ENCODE results near the gene PHF11. TPM values are rescaled to one million over a fixed set of nuclear protein-coding genes. Genes with fewer than 3 reads are reported as not detected.
A peak's percentile ranks its signal among the peaks of the same experiment; 100 is the strongest.

Gene PHF11
- total RNA-seq, 2 experiments from 2014 or later: 91.4 to 96.9 TPM

DNA sequence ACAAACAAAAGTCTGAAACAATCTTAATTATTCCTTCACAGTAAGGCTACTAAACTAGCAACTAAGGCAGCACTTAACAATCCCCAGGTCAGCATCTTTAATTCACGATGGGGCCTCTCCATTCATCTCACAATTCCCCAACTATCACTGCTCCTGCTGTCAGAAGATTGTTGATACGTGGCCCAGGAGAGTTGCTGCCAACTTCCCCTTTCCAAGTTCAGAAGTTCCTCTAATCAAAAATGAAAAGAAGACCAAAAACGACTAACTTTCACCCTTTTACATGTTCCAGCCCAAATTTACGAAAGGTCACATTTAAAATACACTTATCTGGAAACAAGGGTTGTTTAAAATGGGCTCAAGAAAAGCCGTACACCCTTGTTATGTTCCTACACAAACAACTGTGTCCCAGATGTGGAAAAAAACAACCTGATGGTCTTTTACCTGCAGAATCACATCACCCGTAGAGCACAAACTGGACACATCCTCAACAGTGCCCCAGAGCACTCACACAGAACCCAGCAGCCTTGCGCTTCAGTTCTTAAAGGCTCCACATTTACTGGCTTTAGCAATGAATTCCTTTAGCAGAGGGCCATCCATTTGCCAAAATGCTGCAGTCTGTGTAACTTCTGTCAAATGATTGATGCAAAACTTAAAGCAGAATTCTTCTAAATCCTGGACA, 38.0 kb downstream of the PHF11 start:
- Mint-ChIP-seq H3K27me3 (ENCODE audit: low read depth) (no peaks in the 10 kb centered on the region), H3K9me3 (no peaks in the 10 kb centered on the region), H3K4me3 (no peak overlapping the region), H3K27ac (no peak overlapping the region), H3K36me3 (ENCODE audit: low read depth) (peaks cover 26% of the 10 kb centered on the region), H3K4me1 (ENCODE audit: low read depth) (peaks cover 8% of the 10 kb centered on the region)
- CTCF ChIA-PET: no interaction called here
- no peak for DNase-seq
- intact Hi-C loops (cut with micrococcal nuclease): no loop called here

DNA sequence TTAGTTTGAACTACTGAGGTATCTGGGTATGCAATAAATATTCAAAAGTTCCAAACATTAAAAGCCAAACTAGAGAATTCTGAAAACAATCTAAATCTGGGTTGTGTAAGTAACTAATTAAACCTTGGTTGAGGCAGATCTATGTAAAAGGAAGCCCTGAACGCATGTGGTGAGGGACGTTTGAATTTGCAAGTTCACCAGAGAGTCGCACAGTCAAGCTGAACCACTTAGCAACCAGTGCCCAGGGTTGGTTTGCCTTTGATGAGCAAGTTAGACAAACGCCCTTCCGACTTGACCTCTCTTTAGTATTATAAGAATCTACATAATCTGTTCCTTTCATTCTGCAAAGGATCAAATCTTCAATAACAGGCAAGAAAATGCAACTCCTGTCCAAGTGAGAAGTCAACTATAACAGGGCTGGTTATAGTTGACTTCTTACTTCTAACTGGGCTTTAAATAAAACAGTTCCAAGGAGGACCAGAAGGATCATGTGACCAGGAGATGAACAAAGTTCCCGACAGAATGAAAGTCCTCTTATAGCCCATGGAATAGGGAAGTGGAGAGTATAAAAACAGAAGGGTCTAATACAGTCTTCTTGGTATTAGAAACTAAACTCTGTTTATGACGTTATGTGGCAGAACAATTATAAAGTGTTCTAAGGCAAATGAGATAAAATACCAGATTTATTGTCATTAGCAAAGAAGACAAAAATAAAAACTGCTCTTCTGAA, 40.6 kb downstream of the PHF11 start:
- no peak overlapping the region for H3K27ac Mint-ChIP-seq
- H3K4me1 Mint-ChIP-seq (ENCODE audit: low read depth): peaks cover 26% of the 10 kb centered on the region
- H3K36me3 Mint-ChIP-seq (ENCODE audit: low read depth): peaks cover 32% of the 10 kb centered on the region
- CTCF ChIA-PET: no interaction called here
- intact Hi-C loops (cut with micrococcal nuclease): no loop called here
- no peaks in the 10 kb centered on the region for H3K9me3 Mint-ChIP-seq
- H3K27me3 Mint-ChIP-seq (ENCODE audit: low read depth): no peaks in the 10 kb centered on the region
- H3K4me3 Mint-ChIP-seq: no peak overlapping the region
- DNase-seq: no peak

GRCh38 chr13:49538404-49538803, 42.7 kb downstream of the PHF11 start:
- CTCF ChIA-PET: interaction anchor here (0.7 kb wide), 1 partner anchor 365 kb away, joined by 4 read pairs; no protein-coding TSS in a partner anchor
- Mint-ChIP-seq H3K27me3 (ENCODE audit: low read depth) (no peaks in the 10 kb centered on the region), H3K27ac (no peak overlapping the region), H3K36me3 (ENCODE audit: low read depth) (peaks cover 28% of the 10 kb centered on the region), H3K9me3 (no peaks in the 10 kb centered on the region), H3K4me3 (no peak overlapping the region), H3K4me1 (ENCODE audit: low read depth) (peaks cover 23% of the 10 kb centered on the region)
- DNase-seq: no peak
- intact Hi-C loops (cut with micrococcal nuclease): no loop called here

DNA sequence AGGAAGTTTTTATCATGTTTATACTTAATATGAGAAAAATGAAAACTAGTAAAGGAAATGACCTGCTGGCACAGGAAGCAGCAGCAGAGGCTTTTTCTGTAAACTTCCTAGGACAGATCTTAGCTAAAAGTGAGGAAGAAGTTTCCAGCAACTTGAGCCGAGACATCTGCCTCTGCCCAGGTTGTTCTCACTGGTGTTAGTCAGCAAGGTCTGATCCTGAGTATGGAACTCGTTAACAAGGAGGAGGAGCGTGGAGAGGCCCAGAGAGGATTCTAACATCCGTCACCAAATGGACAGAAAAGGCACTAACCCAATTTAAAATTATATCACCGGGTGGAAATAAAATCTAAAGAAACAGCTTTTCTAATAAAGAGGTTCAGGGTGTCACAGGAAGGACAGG, 43.6 kb downstream of the PHF11 start:
- no peaks in the 10 kb centered on the region for H3K27me3 Mint-ChIP-seq (ENCODE audit: low read depth)
- peak overlapping the region; percentile 71 for H3K27ac Mint-ChIP-seq
- no peak for DNase-seq
- peaks cover 26% of the 10 kb centered on the region for H3K36me3 Mint-ChIP-seq (ENCODE audit: low read depth)
- H3K4me3 Mint-ChIP-seq: no peak overlapping the region
- peaks cover 21% of the 10 kb centered on the region for H3K4me1 Mint-ChIP-seq (ENCODE audit: low read depth)
- CTCF ChIA-PET: interaction anchor here (0.5 to 1.2 kb wide), 6 partner anchors 11 to 246 kb away, joined by 3 to 4 read pairs (median 3); no protein-coding TSS in a partner anchor
- no peaks in the 10 kb centered on the region for H3K9me3 Mint-ChIP-seq
- intact Hi-C loops (cut with micrococcal nuclease): no loop called here

- intact Hi-C loops (cut with micrococcal nuclease): loop anchor here (5.0 kb wide), 1 partner anchor 237 kb away; no protein-coding TSS in a partner anchor
- H3K36me3 Mint-ChIP-seq (ENCODE audit: low read depth): peaks cover 29% of the 10 kb centered on the region
- no peak overlapping the region for H3K4me3 Mint-ChIP-seq
- peaks cover 21% of the 10 kb centered on the region for H3K4me1 Mint-ChIP-seq (ENCODE audit: low read depth)
- H3K27me3 Mint-ChIP-seq (ENCODE audit: low read depth): no peaks in the 10 kb centered on the region
- no peaks in the 10 kb centered on the region for H3K9me3 Mint-ChIP-seq
- peak overlapping the region; percentile 71 for H3K27ac Mint-ChIP-seq
- CTCF ChIA-PET: interaction anchor here (0.5 to 1.2 kb wide), 5 partner anchors 12 to 206 kb away, joined by 3 to 4 read pairs (median 3); no protein-coding TSS in a partner anchor
- no peak for DNase-seq
Measured at GRCh38 chr13:49539746-49540145, 44.0 kb downstream of the PHF11 start.

- CTCF ChIA-PET: no interaction called here
- Mint-ChIP-seq H3K36me3 (ENCODE audit: low read depth) (peaks cover 29% of the 10 kb centered on the region), H3K9me3 (no peaks in the 10 kb centered on the region), H3K4me1 (ENCODE audit: low read depth) (peaks cover 21% of the 10 kb centered on the region), H3K27me3 (ENCODE audit: low read depth) (no peaks in the 10 kb centered on the region), H3K4me3 (peak overlapping the region; percentile 16), H3K27ac (peak overlapping the region; percentile 38)
- intact Hi-C loops (cut with micrococcal nuclease): loop anchor here (5.0 kb wide), 1 partner anchor 238 kb away; no protein-coding TSS in a partner anchor
- no peak for DNase-seq
Measured at GRCh38 chr13:49540552-49540951, 44.8 kb downstream of the PHF11 start.

DNA sequence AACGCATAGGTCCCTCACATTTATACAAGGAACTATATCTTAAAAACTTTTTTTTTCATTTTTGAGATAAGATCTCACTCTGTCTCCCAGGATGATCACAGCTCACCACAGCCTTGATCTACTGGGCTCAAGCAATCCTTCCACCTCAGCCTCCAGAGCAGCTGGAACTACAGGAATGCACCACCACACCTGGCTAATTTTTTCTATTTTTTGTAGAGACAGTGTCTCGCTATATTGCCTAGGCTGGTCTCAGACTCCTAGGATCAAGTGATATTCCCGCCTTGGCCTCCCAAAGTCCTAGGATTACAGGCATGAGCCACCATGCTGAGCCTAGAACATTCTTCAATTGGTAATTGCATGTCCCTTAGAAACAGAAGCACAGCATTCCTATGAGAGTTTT, 47.9 kb downstream of the PHF11 start:
- CTCF ChIA-PET: no interaction called here
- Mint-ChIP-seq H3K4me3 (no peak overlapping the region), H3K27me3 (ENCODE audit: low read depth) (no peaks in the 10 kb centered on the region), H3K27ac (no peak overlapping the region), H3K36me3 (ENCODE audit: low read depth) (peaks cover 26% of the 10 kb centered on the region), H3K4me1 (ENCODE audit: low read depth) (peaks cover 21% of the 10 kb centered on the region), H3K9me3 (no peaks in the 10 kb centered on the region)
- intact Hi-C loops (cut with micrococcal nuclease): loop anchor here (5.0 kb wide), 1 partner anchor 241 kb away; no protein-coding TSS in a partner anchor
- DNase-seq: no peak

DNA sequence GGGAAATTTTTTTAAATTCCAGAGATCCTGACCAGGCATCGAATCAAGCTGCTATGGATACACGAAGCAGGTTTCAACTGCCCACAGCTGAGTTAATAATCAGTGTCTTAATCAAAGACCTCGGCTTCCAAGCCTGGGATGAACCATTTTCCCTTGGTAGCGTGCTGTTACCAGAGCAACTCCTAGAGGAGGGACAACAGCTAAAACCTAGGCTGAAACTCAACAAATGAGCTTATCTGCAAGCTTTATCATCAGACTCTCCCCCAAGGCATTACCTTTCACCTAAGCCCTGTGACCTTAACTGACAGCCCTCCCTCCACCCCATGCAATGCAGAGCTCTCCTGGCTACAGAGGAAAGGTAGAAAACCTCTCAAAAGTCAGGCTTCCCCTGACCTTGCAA, 49.9 kb downstream of the PHF11 start:
- peaks cover 24% of the 10 kb centered on the region for H3K36me3 Mint-ChIP-seq (ENCODE audit: low read depth)
- H3K4me3 Mint-ChIP-seq: no peak overlapping the region
- no peak for DNase-seq
- intact Hi-C loops (cut with micrococcal nuclease): no loop called here
- H3K9me3 Mint-ChIP-seq: no peaks in the 10 kb centered on the region
- CTCF ChIA-PET: no interaction called here
- no peaks in the 10 kb centered on the region for H3K27me3 Mint-ChIP-seq (ENCODE audit: low read depth)
- H3K4me1 Mint-ChIP-seq (ENCODE audit: low read depth): peaks cover 4% of the 10 kb centered on the region
- H3K27ac Mint-ChIP-seq: no peak overlapping the region

- Mint-ChIP-seq H3K27ac (no peak overlapping the region), H3K9me3 (no peaks in the 10 kb centered on the region), H3K4me1 (ENCODE audit: low read depth) (no peaks in the 10 kb centered on the region), H3K4me3 (no peak overlapping the region), H3K27me3 (ENCODE audit: low read depth) (no peaks in the 10 kb centered on the region), H3K36me3 (ENCODE audit: low read depth) (peaks cover 21% of the 10 kb centered on the region)
- intact Hi-C loops (cut with micrococcal nuclease): no loop called here
- CTCF ChIA-PET: interaction anchor here (0.7 kb wide), 1 partner anchor 13 kb away, joined by 4 read pairs; no protein-coding TSS in a partner anchor
- no peak for DNase-seq
Measured at GRCh38 chr13:49546561-49546960, 50.8 kb downstream of the PHF11 start.

- no peaks in the 10 kb centered on the region for H3K9me3 Mint-ChIP-seq
- no peak overlapping the region for H3K27ac Mint-ChIP-seq
- H3K27me3 Mint-ChIP-seq (ENCODE audit: low read depth): no peaks in the 10 kb centered on the region
- no peak overlapping the region for H3K4me3 Mint-ChIP-seq
- CTCF ChIA-PET: no interaction called here
- peaks cover 21% of the 10 kb centered on the region for H3K36me3 Mint-ChIP-seq (ENCODE audit: low read depth)
- intact Hi-C loops (cut with micrococcal nuclease): no loop called here
- H3K4me1 Mint-ChIP-seq (ENCODE audit: low read depth): no peaks in the 10 kb centered on the region
- DNase-seq: no peak
Measured at GRCh38 chr13:49549289-49549688, 53.5 kb downstream of the PHF11 start.

GRCh38 chr13:49550942-49551644, 55.3 kb downstream of the PHF11 start:
- no peaks in the 10 kb centered on the region for H3K27me3 Mint-ChIP-seq (ENCODE audit: low read depth)
- H3K27ac Mint-ChIP-seq: no peak overlapping the region
- CTCF ChIA-PET: no interaction called here
- intact Hi-C loops (cut with micrococcal nuclease): no loop called here
- no peaks in the 10 kb centered on the region for H3K4me1 Mint-ChIP-seq (ENCODE audit: low read depth)
- H3K9me3 Mint-ChIP-seq: no peaks in the 10 kb centered on the region
- peaks cover 20% of the 10 kb centered on the region for H3K36me3 Mint-ChIP-seq (ENCODE audit: low read depth)
- no peak overlapping the region for H3K4me3 Mint-ChIP-seq
- DNase-seq: no peak

DNA sequence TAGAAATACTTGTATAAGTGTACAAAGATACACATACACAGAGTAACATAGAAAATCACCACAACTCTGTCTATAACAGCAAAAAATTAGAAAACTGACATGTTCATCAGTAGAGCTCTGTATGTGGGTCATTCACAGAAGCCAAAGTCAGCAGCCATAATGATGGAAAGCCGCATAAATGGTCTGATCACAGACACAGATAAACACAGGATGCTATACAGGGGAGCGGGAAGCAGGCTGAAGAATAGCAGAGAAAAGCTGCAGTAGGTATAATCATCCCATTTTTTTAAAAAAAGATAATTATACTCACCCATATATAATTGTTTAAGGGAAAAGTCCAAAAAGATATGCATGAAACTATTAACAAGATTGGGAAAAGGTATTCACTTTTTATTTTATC, 58.1 kb downstream of the PHF11 start:
- intact Hi-C loops (cut with micrococcal nuclease): no loop called here
- no peak overlapping the region for H3K4me3 Mint-ChIP-seq
- DNase-seq: no peak
- no peaks in the 10 kb centered on the region for H3K27me3 Mint-ChIP-seq (ENCODE audit: low read depth)
- H3K36me3 Mint-ChIP-seq (ENCODE audit: low read depth): peaks cover 21% of the 10 kb centered on the region
- H3K27ac Mint-ChIP-seq: no peak overlapping the region
- CTCF ChIA-PET: no interaction called here
- H3K9me3 Mint-ChIP-seq: no peaks in the 10 kb centered on the region
- no peaks in the 10 kb centered on the region for H3K4me1 Mint-ChIP-seq (ENCODE audit: low read depth)

All from activated naive CD4-positive, alpha-beta T cell treated with anti-CD3 and anti-CD28 coated beads for 36 hours (primary cell).